Mesenchymal stem cell (in vitro differentiated cells and primary cell): ENCODE data around the gene TSFM.

Experiments
- DNase-seq: peaks from one replicate; pipeline ENCODE4 v3.0.0-alpha.2; 2013
- H2AFZ ChIP-seq: one replicate; pipeline ENCODE4 v1.6.1; 2013; ENCODE audit warnings: low read depth, mild to moderate bottlenecking, control low read depth, inconsistent platforms, low read length, moderate library complexity
- H2AK5ac ChIP-seq: 2 replicates; pipeline ENCODE4 v1.6.1; 2013; ENCODE audit warnings: low read length, moderate library complexity, mild to moderate bottlenecking, inconsistent platforms; ENCODE audit not compliant: severe bottlenecking
- H2BK120ac ChIP-seq: one replicate; pipeline ENCODE4 v1.6.1; 2013; ENCODE audit warnings: low read depth, mild to moderate bottlenecking, inconsistent platforms, low read length, moderate library complexity
- H2BK12ac ChIP-seq, 2 experiments: one replicate each; pipeline ENCODE4 v1.6.1; 2013; ENCODE audit warnings: inconsistent platforms in 2 of 2, low read length in 2 of 2, mild to moderate bottlenecking in 2 of 2, moderate library complexity in 2 of 2, control low read depth in 1 of 2
- H2BK15ac ChIP-seq: one replicate; pipeline ENCODE4 v1.6.1; 2013; ENCODE audit warnings: mild to moderate bottlenecking, low read depth, inconsistent platforms; ENCODE audit not compliant: poor library complexity, severe bottlenecking
- H2BK5ac ChIP-seq: 2 replicates; pipeline ENCODE4 v1.6.1; 2013; ENCODE audit warnings: low read depth, mild to moderate bottlenecking, low read length, control low read depth, inconsistent platforms; ENCODE audit not compliant: poor library complexity, severe bottlenecking
- H3K14ac ChIP-seq, 2 experiments: one replicate each; pipeline ENCODE4 v1.6.1; 2013; ENCODE audit warnings: inconsistent platforms in 2 of 2, low read length in 2 of 2, control low read depth in 1 of 2, mild to moderate bottlenecking in 1 of 2, moderate library complexity in 1 of 2
- H3K18ac ChIP-seq, 2 experiments: one replicate each; pipeline ENCODE4 v1.6.1; 2013; ENCODE audit warnings: inconsistent platforms in 2 of 2, low read length in 2 of 2, control low read depth in 1 of 2, low read depth in 1 of 2, mild to moderate bottlenecking in 1 of 2
- H3K23ac ChIP-seq, 2 experiments: one replicate each; pipeline ENCODE4 v1.6.1; 2013; ENCODE audit warnings: inconsistent platforms in 2 of 2, low read length in 2 of 2, mild to moderate bottlenecking in 2 of 2, moderate library complexity in 2 of 2, control low read depth in 1 of 2
- H3K27ac ChIP-seq: 2 replicates; pipeline ENCODE4 v1.5.1; 2013; ENCODE audit warnings: mild to moderate bottlenecking, moderate library complexity, low read length, control low read depth, inconsistent platforms; ENCODE audit not compliant: poor library complexity, severe bottlenecking
- H3K27me3 ChIP-seq, 2 experiments: 2 replicates each; pipeline versions ENCODE4 v1.6.1 to v1.7.0; 2013; ENCODE audit warnings: low read length in 2 of 2, mild to moderate bottlenecking in 2 of 2, moderate library complexity in 2 of 2, control low read depth in 1 of 2, inconsistent platforms in 1 of 2; ENCODE audit not compliant: control insufficient read depth in 1 of 2, insufficient read depth in 1 of 2
- H3K36me3 ChIP-seq, 2 experiments: 2 replicates each; pipeline versions ENCODE4 v1.6.1 to v1.7.0; 2013; ENCODE audit warnings: low read length in 2 of 2, control low read depth in 1 of 2, inconsistent platforms in 1 of 2, low read depth in 1 of 2, mild to moderate bottlenecking in 1 of 2; ENCODE audit not compliant: insufficient read depth in 2 of 2, control insufficient read depth in 1 of 2
- H3K4ac ChIP-seq, 2 experiments: one replicate each; pipeline ENCODE4 v1.6.1; 2013; ENCODE audit warnings: inconsistent platforms in 2 of 2, low read length in 2 of 2, mild to moderate bottlenecking in 2 of 2, moderate library complexity in 2 of 2, control low read depth in 1 of 2, low read depth in 1 of 2
- H3K4me1 ChIP-seq: 2 replicates; pipeline ENCODE4 v1.6.1; 2013; ENCODE audit warnings: low read depth, low read length, control low read depth; ENCODE audit not compliant: control insufficient read depth, insufficient read depth
- H3K4me2 ChIP-seq: 2 replicates; pipeline ENCODE4 v1.6.1; 2013; ENCODE audit warnings: low read length, mild to moderate bottlenecking, inconsistent platforms; ENCODE audit not compliant: poor library complexity, severe bottlenecking
- H3K4me3 ChIP-seq, 2 experiments: 2 replicates each; pipeline versions ENCODE4 v1.5.1 to v1.7.0; 2013; ENCODE audit warnings: low read length in 2 of 2, mild to moderate bottlenecking in 2 of 2, control low read depth in 1 of 2, low read depth in 1 of 2; ENCODE audit not compliant: insufficient read depth in 1 of 2
- H3K79me1 ChIP-seq: replicated peaks from 2 replicates; pipeline ENCODE4 v1.6.1; 2013; ENCODE audit warnings: mild to moderate bottlenecking, control low read depth, low read length, inconsistent platforms; ENCODE audit not compliant: poor library complexity, severe bottlenecking
- H3K9ac ChIP-seq: 2 replicates; pipeline ENCODE4 v1.7.0; 2013; ENCODE audit warnings: mild to moderate bottlenecking, low read length, moderate library complexity
- H3K9me3 ChIP-seq: 2 replicates; pipeline ENCODE4 v1.7.0; 2013; ENCODE audit warnings: mild to moderate bottlenecking, low read length; ENCODE audit not compliant: control insufficient read depth
- H4K8ac ChIP-seq: one replicate; pipeline ENCODE4 v1.6.1; 2013; ENCODE audit warnings: inconsistent platforms, mild to moderate bottlenecking, low read length, moderate library complexity
- H4K91ac ChIP-seq: one replicate; pipeline ENCODE4 v1.6.1; 2013; ENCODE audit warnings: mild to moderate bottlenecking, low read length, inconsistent platforms
- WGBS: methylation state at CpG from one replicate; pipeline ENCODE4 v1.1.7; 2013; ENCODE audit warnings: mixed read lengths; 5-methylcytosine and 5-hydroxymethylcytosine counted together

Gene TSFM

GRCh38 chr12:57829025-57829777 lies 46.6 kb downstream of the TSFM start:
- H4K8ac ChIP-seq: no peak overlapping the region
- peaks cover 43 to 67% of the 10 kb centered on the region in 2 experiments for H3K36me3 ChIP-seq
- no peak overlapping the region for H3K4me2 ChIP-seq
- H3K14ac ChIP-seq: no peak overlapping the region
- no peak overlapping the region for H3K4ac ChIP-seq
- H3K9me3 ChIP-seq: no peaks in the 10 kb centered on the region
- H3K4me1 ChIP-seq: peaks cover 32% of the 10 kb centered on the region
- H2BK12ac ChIP-seq: no peak overlapping the region
- H3K27ac ChIP-seq: no peak overlapping the region
- no peak overlapping the region for H4K91ac ChIP-seq
- H3K18ac ChIP-seq: no peak overlapping the region
- no peak overlapping the region for H3K4me3 ChIP-seq
- H3K27me3 ChIP-seq: no peaks in the 10 kb centered on the region
- H3K79me1 ChIP-seq: peaks cover 32% of the 10 kb centered on the region
- no peak overlapping the region for H2AK5ac ChIP-seq
- H2BK5ac ChIP-seq: no peak overlapping the region
- DNase-seq: no peak
- H3K23ac ChIP-seq: no peak overlapping the region
- 97% methylated on average over 10 of the region's 10 CpGs for WGBS
- H3K9ac ChIP-seq: peak overlapping the region; percentile 30
- no peak overlapping the region for H2BK15ac ChIP-seq
- no peak overlapping the region for H2AFZ ChIP-seq
- no peak overlapping the region for H2BK120ac ChIP-seq

DNA sequence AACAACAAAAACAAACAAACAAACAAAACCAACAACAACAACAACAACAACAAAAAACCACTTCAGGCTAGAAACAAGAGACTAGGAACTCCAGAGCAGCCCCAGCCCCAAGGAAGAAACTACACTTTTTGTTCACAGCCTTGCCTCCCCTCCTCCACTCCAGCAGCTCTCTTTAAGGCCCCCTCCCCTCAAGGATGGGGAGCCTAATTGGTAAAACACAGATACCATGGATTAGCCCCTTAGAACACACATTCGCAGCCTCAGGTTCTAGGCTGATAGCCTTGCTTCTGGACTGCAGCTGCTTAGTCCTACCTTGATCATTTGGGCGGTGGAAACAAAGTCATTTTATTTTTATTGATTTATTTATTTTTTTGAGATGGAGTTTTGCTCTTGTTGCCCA lies 47.8 kb downstream of the TSFM start:
- no peak overlapping the region for H3K14ac ChIP-seq
- no peak overlapping the region for H3K18ac ChIP-seq
- H2AFZ ChIP-seq: no peak overlapping the region
- no peak overlapping the region for H3K4ac ChIP-seq
- no peaks in the 10 kb centered on the region for H3K9me3 ChIP-seq
- no peak overlapping the region for H4K8ac ChIP-seq
- H2BK12ac ChIP-seq: no peak overlapping the region
- H3K36me3 ChIP-seq: peaks cover 31 to 55% of the 10 kb centered on the region in 2 experiments
- H2BK15ac ChIP-seq: no peak overlapping the region
- H3K23ac ChIP-seq: no peak overlapping the region
- no peak for DNase-seq
- no peaks in the 10 kb centered on the region for H3K27me3 ChIP-seq
- no peak overlapping the region for H2AK5ac ChIP-seq
- no peak overlapping the region for H4K91ac ChIP-seq
- 95% methylated on average over 2 of the region's 2 CpGs for WGBS
- no peak overlapping the region for H3K4me3 ChIP-seq
- H3K27ac ChIP-seq: no peak overlapping the region
- no peak overlapping the region for H3K4me2 ChIP-seq
- peaks cover 23% of the 10 kb centered on the region for H3K79me1 ChIP-seq
- H3K4me1 ChIP-seq: peaks cover 39% of the 10 kb centered on the region
- H2BK5ac ChIP-seq: no peak overlapping the region
- H2BK120ac ChIP-seq: no peak overlapping the region
- peak overlapping the region; percentile 60 for H3K9ac ChIP-seq

GRCh38 chr12:57832966-57833365 lies 50.4 kb downstream of the TSFM start:
- H3K27me3 ChIP-seq: no peaks in the 10 kb centered on the region
- H3K4me2 ChIP-seq: peak overlapping the region; percentile 14
- 30% methylated on average over 10 of the region's 10 CpGs for WGBS
- H4K91ac ChIP-seq: peak overlapping the region; percentile 37
- H2BK12ac ChIP-seq: no peak overlapping the region
- no peak overlapping the region for H2AK5ac ChIP-seq
- no peak overlapping the region for H3K4ac ChIP-seq
- no peak overlapping the region for H3K23ac ChIP-seq
- DNase-seq: peak; percentile 68
- H3K4me1 ChIP-seq: peaks cover 60% of the 10 kb centered on the region
- H4K8ac ChIP-seq: peak overlapping the region; percentile 32
- H3K4me3 ChIP-seq: no peak overlapping the region
- H3K27ac ChIP-seq: peak overlapping the region; percentile 34
- H2BK5ac ChIP-seq: no peak overlapping the region
- peak overlapping the region; percentile 25 to 69 for H3K18ac ChIP-seq
- H2BK15ac ChIP-seq: no peak overlapping the region
- peaks cover 8 to 30% of the 10 kb centered on the region in 2 experiments for H3K36me3 ChIP-seq
- H3K9ac ChIP-seq: peak overlapping the region; percentile 67
- peaks cover 2% of the 10 kb centered on the region for H3K79me1 ChIP-seq
- H3K9me3 ChIP-seq: no peaks in the 10 kb centered on the region
- H2AFZ ChIP-seq: no peak overlapping the region
- H3K14ac ChIP-seq: no peak overlapping the region
- no peak overlapping the region for H2BK120ac ChIP-seq

DNA sequence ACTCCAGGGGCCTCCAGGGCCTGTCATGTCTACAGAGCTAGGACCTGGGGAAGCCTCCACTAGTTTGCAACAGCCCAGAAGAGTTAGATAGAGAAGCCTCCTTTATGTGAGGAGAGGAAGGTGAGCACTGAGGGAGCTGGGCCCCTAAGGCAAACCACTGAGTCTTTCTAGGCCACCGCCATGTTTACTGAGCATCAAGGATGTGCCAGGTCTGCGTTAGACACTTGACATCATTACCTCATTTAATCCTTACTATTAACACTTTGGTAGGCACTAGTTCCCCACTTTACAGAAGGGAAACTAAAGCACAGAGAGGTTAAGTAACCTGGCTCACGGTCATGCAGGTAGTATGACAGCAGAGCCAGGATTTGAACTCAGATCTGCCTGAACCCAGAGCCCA lies 51.1 kb downstream of the TSFM start:
- Histone ChIP-seq H3K79me1 (peaks cover 2% of the 10 kb centered on the region), H3K27ac (no peak overlapping the region), H3K14ac (peak overlapping the region in 1 of 2 experiments; percentile 44), H3K4ac (no peak overlapping the region), H3K23ac (no peak overlapping the region), H2AK5ac (peak overlapping the region; percentile 4), H2BK12ac (no peak overlapping the region), H2BK15ac (no peak overlapping the region), H3K9me3 (no peaks in the 10 kb centered on the region), H2AFZ (no peak overlapping the region), H4K91ac (no peak overlapping the region), H3K4me2 (no peak overlapping the region), H3K4me3 (no peak overlapping the region), H4K8ac (no peak overlapping the region), H2BK5ac (no peak overlapping the region), H3K4me1 (peaks cover 66% of the 10 kb centered on the region), H3K9ac (peak overlapping the region; percentile 67), H2BK120ac (no peak overlapping the region), H3K18ac (peak overlapping the region in 1 of 2 experiments; percentile 70), H3K36me3 (peaks cover 6 to 30% of the 10 kb centered on the region in 2 experiments), H3K27me3 (no peaks in the 10 kb centered on the region)
- WGBS: 88% methylated on average over 3 of the region's 3 CpGs
- no peak for DNase-seq
